ENCODE data around the gene FABP3.

The FABP3 gene

DNA sequence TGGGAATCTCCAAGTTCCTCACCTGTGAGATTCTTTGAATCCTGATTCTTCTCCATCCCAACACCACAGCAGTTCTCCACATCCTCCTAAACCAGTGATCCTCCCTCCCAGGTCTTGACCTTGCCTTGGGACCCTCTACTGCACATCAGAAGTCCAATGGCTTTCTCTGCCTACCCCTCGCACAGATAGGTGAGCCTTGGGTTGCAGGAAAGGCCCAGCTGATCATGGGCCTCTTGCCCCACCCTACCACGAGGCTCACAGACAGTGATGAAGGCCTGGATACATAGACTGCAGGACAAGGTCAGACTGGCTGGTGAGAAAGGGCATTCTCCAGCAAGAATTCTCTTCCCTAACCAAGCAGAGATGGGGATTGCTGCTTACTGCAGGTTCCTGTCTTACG lies 825 bp downstream of the FABP3 start:
- no peak for DNase-seq (ENCODE audit: low spot score)

DNA sequence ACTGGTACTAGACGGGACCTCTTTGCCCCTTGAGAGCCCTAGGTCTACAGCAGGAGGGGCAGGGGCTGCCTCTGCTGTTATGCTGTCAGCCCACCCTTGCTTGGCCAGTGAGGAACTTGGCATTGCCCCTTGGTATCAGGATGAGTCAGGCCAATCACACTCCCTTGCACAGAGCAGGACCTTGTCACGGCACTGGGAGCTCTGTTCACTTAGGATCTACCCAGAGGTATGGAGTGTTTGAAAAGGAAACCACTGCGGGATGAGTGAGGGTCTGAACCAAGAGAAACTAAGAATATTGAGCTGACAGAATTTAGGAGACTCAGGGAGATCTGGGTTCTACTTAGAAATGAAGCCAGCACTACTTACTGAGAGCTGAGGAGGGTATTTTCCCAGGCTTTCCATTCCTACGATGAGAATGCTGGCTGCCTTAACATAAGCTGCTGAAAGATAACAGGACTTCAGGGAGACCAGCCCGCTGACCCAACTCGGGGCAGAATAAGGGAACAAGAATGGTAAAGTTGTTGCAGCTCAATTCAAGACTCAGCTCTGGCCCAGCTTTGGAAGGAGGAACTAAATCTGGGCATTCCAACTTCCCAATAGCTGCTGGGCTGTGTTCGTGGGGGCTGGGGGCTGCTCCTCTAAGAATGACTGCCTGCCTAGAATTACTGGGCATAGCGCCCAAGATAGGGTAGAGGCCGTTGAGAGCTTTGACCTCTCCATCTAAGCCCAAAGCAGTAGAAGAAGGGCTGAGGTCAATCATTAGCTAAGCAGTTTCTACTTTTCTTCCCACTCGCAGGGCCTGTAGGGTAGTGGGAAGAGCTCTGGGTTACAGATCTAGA lies 1.5 kb downstream of the FABP3 start:
- no peak for DNase-seq (ENCODE audit: low spot score)

DNA sequence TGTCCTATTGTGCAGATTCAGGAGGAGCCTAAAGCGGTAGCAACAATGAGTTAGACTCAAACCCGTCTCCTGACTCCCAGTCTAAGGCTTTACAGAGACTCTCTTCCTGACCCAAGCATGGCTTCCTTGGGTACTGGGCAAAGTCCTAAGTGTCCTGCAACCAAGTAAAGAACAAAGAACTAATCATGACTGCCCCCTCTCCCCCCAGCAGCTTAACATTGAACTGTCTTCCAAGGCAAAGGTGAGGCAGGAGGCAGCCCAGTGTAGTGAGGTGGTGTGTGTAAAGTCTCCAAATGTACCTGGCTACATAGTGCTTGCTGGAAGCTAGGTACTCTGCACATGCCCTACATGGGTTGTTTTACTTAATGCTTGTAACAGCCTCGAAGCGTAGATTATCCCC lies 2.3 kb downstream of the FABP3 start:
- no peak for DNase-seq (ENCODE audit: low spot score)

DNA sequence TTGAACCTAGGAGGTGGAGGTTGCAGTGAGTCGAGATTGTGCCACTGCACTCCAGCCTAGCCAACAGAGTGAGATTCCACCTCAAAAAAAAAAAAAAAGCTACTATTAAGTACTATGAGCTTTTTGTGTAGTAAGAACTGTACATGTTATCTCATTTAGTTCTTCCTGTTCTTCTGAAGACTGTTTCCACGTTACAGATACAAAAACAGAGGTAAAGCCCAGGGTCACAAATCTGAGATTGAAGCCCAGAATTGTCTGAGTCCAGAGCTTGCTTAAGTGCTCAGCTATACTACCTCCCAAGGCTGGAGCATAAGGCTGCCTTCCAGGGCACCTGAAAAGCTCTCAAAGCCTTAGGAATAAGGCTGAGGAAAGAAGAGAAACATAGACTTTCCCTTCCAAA lies 2.9 kb downstream of the FABP3 start:
- no peak for DNase-seq (ENCODE audit: low spot score)

DNA sequence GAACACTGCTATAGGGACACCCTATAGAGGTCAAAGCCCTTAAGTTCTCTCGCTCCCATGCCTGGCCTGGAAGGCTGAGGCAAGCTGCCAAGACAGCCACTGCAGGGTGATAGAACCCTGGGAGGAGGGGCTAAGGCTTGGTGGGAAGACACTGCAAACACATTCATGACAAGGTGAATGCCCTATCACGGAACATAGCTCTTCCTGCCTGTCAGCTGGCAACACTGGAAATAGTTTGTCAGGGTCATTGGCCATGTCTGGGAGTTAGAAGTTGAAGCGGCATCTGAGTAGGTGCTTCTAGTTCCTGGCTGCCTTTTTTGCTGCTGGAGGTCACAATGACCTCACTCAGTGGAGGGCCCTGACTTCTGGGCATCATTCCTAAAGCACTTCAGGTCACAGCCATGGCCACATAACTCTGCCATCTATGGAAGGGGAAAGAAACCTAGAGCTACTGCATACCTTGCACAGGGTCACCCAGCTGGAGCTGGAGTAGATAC lies 4.2 kb downstream of the FABP3 start:
- DNase-seq (ENCODE audit: low spot score), result no peak

DNA sequence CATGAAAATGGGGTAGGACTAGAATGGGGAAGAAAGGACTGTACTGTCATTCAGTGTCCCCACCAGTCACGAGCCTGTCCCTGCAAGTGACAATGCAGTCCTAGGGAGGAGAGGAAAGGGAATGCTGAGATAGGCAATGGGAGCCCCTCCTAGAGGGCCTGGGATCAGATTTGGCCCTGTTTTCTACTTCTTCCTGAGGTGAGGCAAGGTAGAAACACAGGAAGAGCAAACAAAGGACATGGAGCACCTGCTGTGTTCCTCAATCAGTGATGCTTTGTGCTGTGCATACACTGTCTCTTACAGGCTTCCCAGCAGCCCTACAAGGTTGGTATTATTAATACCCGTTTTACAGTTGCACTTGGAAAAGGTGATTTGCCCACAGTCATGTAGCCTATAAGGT lies 6.1 kb downstream of the FABP3 start:
- DNase-seq (ENCODE audit: low spot score), result no peak

DNA sequence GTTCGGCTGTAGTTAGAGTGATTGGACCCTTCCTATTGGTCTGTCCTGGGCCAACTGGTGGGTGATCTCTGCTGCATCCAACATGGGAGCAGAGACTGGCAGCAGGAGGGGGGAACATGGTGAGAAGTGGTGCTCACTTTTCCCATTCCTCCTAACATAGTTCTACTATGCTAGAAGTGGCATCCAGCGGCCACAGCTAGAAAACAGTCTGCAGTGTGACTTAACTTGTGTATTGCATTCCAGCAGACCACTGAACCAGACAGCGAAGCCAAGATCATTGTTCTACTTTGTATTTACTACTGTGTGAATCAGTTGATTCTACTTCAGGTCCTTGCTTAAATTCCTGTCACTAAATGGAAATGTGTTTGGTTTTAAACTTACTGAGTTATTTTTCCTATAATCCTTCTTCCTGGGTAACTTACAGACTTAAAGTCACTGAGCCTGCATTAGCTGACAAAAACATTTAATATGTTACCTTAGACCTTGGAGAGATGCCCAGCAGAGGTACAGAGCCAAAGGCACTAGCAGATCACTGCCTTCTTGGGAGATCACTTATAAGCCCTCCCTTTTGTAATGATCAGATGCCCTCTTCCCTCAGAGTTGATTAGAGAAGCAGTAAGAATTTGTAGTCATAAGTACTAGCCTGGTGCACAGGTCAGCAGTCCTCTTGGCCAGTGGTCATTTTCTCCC lies 8.2 kb downstream of the FABP3 start:
- no peak for DNase-seq (ENCODE audit: low spot score)

DNA sequence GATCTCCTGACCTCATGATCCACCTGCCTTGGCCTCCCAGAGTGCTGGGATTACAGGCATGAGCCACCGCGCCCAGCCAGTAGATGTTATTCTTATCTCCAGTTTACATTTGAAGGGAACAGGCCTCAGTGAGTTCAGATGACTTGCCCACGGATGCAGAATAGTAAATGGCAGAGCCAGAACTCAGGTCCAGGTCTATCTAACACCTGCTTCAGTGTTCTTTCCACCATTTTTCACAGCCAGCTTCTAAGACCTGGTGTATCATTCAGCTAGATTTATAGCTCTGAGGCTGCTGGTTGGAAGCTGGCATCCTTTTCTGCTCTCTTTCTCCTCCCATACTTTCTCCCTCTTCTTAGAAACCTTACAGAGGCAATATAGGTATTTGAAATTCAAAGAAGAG lies 10.8 kb downstream of the FABP3 start:
- no peak for DNase-seq (ENCODE audit: low spot score)

DNA sequence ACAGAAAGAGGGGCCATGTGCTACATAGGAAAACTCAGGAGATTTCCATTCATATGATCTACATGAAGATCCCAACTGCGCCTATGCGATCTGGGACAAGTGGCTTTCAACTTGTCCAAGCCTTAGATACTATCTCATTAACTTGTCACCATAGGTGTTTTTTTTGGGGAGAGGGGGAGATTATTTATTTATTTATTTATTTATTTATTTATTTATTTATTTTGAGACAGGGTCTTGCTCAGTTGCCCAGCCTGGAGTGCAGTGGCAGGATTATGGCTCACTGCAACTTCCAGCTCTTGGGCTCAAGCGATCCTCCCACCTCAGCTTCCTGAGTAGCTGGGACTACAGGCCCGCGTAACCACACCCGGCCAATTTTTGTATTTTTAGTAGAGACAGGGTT lies 11.3 kb downstream of the FABP3 start:
- no peak for DNase-seq (ENCODE audit: low spot score)

DNA sequence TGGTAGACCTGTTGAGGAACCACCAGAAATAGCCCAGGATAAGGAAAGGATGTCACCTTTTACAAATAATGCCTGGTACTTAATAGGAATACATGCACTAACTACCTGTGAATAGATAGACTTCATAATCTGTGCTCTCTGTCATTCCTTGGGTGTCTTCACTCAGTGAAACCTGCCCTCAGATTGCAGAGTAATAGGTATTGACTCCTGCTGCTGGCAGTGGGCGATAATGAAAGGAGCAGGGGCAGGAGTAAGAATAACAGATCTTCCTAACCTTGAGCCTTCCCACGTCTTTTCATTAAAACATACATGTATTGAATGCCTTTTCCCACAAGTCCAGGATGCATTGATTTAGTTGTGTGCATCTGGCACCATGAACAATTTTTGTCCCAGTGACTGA lies 16.4 kb downstream of the FABP3 start:
- DNase-seq (ENCODE audit: low spot score), result no peak

DNA sequence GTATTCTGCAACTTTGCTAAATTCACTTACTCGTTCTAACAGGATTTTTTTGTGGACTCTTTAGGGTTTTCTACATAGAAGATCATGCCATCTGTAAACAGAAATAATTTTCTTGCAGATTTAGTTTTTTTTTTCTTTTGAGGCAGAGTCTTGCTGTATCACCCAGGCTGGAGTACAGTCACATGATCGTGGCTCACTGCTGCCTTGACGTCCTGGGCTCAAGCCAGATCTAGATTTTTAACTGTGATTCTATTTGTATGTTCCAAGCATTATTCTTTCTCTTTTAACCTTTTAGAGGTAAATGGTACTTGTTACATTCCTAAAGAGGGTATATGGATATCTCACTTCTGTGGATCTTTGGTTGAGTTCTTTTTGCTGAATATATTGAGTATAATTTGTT lies 18.6 kb downstream of the FABP3 start:
- no peak for DNase-seq (ENCODE audit: low spot score)

DNA sequence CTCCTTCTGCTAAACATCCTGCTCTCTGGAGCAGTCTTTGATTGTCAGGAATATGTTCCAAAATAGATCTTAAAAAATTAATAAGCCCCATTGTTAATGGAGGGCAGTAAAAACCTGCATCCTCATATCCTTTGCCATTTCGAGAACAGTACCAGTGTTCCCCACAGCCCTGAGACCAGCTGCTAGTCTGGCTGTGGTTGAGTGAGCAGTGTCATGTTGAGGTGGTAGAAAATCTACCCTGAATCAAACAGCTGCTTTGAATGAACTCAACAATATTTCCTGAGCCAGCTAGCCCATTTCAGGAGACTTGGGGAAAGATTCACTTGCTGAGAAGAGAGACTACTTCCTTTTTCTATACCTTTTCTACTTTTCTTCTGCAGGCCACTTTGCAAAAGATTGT lies 24.4 kb downstream of the FABP3 start:
- DNase-seq (ENCODE audit: low spot score), result no peak

DNA sequence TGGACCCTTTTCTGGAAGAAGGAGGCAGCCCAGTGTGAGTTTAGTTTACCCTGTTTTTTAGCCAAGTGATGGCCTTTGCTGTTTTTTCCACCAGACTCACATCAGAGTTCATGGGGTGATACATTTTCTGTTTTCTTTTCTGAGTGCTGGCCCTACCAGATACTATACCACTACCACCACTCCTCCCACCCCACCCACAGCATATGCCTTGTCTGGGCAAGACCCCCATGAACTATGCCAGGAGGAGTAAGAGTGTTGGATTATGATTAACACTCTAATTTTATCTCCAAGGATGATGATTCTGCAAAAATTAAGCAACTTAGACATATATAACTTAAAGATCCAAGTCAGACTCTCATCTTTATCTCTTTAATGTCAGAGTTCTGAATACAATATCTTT lies 26.1 kb downstream of the FABP3 start:
- no peak for DNase-seq (ENCODE audit: low spot score)

DNA sequence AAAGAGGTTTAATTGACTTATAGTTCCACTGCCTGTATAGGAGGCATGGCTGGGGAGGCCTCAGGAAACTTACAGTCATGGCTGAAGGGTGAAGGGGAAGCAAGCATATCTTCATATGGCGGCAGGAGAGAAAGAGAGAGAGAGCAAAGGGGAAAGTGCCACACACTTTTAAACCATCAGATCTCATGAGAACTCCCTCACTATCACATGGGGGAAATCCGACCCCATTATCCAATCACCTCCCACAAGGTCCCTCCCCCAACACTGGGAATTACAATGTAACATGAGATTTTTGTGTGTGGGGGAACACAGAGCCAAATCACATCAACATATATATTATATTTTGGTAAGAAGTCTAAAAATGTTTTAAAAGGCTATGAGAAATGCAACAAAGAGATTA lies 27.2 kb downstream of the FABP3 start:
- no peak for DNase-seq (ENCODE audit: low spot score)

DNA sequence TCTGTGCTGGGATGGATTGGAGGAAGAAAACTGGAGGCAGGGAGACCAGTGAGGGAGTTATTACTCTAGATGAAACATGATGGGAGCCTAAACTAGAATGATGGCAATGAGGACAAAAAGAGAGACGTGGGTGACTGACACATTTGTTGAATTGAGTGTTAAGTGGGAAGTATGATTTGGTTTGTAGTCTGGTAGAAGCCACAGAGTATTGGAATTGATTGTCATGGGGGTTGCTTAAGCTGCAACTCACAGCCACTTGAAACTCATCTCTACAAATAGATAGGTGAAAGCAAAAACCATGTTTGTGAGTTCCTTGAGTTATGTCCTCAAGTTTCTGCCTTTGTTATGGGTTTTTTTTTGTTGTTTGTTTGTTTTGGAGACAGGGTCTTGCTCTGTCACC lies 28.4 kb downstream of the FABP3 start:
- DNase-seq (ENCODE audit: low spot score), result no peak

DNA sequence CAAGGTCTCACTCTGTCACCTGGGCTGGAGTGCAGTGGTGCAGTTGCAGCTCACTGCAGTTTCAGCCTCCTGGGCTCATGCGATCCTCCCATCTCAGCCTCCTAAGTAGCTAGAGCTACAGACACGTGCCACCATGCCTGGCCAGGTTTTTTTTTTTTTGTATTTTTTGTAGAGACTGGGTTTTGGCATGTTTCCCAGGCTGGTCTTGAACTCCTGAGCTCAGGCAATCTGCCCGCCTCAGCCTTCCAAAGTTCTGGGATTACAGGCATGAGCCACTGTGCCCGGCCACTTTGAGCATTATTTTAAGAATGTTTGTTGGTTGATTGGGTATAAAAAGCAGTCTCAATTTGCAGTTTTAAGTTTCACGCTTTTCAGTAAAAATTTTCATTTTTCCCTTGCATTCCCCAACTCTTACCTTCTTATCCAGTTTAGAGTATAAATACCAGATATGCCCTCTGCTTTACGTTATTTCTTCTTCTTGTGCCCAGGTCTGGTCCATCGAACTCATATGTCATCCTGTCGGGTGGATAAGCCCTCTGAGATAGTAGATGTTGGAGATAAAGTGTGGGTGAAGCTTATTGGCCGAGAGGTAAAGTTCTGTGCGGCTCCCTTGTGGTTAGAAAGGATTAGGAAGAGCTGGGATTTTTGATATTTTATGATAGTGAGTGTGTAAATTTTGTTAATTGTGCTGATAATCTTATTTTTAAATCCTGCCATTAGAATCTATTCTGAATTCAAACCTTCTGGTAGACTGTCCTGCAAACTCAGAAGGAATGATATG lies 36.0 kb downstream of the FABP3 start:
- DNase-seq (ENCODE audit: low spot score), result no peak

DNA sequence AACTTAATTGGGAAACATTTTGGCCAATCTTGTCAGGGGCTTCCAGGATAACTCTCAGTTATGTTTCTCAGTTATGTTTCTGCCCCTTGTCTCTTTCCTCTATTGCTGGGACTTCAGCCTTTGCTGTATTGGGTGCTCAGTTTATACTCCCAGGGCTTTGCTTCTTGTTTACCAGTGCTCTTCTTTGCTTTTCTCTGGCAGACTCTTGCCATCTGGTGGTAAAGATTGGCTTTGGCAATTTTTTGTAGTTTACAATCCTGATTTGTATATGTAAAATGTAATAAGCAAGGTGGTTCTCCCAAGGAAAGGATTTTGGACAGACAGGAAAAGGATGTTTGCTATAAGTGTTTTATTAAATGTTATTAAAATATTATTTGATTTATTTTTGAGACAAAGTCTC lies 37.9 kb downstream of the FABP3 start:
- DNase-seq (ENCODE audit: low spot score), result peak; percentile 43

DNA sequence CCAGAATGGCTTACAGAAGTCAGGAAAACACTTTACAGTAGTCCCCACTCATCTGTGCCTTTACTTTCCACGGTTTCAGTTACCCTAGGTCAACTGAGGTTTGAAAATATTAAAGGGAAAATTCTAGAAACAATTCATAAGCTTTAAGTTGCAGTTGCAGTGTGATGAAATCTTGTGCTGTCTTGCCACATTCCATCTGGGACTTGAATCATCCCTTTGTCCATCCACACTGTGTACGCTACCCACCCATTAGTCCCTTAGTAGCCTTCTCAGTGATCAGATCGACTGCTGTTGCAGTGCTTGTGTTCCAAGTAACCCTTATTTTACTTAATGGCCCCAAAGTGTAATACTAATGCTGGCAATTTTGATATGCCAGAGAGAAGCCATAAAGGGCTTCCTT lies 45.5 kb downstream of the FABP3 start:
- no peak for DNase-seq (ENCODE audit: low spot score)

DNA sequence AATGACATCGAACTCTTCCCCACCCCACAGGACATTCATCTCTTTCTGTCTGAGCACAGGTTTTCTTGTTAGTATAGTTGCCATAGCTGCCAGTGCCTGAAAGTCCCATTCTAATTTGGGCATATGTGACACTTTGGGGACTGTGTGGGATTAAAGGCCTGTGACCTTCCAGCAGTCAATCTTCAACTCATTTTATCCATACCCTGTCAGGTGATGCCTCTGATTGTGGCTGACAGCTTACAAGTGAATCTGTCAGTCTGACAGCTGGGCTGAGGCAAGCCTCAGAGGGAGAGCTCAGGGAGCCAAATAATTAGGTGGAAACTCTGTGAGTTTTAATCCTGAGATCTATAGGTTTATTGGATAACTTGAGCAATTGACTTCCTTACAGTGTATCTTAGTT lies 46.4 kb downstream of the FABP3 start:
- no peak for DNase-seq (ENCODE audit: low spot score)

DNA sequence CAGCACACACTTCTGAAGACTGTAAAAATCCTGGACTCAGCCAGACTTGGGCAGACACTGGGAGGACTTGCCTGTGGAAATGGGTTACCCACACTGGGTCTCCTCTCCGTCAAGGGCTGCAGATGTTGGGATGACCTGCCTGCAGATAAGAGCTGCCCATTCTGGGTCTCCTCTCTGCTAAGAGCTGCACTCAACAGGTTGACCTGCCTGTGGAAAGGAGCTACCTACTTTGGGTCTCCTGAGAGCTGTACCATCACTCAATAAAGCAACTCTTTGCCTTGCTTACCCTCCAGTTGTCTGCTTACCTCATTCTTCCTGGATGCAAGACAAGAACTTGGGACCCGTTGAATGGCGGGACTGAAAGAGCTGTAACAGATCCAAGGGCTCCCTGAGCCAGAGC lies 47.9 kb downstream of the FABP3 start:
- no peak for DNase-seq (ENCODE audit: low spot score)

DNA sequence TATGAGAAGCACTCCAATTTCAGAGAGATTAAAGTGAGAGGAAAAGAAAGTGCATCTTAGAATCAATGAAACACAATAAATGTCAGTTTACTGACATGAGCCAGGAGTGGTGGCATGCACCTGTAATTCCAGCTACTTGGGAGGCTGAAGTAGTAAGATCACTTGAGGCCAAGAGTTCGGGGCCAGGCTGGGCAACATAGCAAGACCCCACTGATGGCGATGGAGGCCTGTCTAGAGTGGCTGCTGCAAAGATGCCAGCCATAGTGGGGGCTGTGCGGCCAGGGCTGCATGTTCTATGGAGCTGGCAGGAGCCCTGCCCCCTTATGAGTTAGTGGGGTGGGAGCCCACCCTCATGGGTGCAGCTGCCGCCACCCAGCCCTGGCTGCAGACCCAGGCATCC lies 48.8 kb downstream of the FABP3 start:
- no peak for DNase-seq (ENCODE audit: low spot score)

DNA sequence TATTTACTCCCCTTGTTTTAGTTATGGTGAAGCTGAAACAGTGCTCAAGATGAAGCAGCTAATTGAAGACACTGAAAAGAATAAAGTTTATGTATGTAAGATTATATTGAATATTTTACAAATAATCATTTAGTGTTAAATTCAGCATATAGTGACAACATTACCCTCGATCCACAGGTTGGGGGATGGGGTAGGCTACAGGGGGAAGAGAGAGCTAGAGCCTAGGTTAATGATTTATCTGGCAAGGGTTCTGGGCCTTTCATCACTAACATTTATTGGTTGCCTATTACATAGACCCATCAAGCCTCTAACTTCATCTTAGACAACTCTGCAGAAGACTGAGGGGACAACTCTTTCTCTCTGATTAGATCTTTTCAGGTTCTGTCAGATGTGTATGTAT lies 54.7 kb downstream of the FABP3 start:
- DNase-seq (ENCODE audit: low spot score), result no peak

DNA sequence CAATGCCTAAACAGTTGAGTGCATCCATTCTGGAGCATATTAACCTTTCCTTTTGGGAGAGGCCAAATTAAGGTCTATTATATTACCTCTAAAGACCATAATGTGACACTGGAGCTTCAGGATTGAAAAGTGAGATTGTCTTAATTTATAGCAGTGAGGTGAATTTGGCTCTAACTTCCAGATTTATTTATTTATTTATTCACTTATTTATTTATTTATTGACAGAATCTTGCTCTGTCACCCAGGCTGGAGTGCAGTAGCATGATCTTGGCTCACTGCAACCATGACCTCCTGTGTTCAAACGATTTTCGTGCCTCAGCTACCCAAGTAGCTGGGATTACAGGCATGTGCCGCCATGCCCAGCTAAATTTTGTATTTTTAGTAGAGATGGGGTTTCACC lies 57.0 kb downstream of the FABP3 start:
- no peak for DNase-seq (ENCODE audit: low spot score)

All from putamen (tissue), 1 donor.